B cell (primary cell): ENCODE results near the gene PAPPA. TPM values are rescaled to one million over a fixed set of nuclear protein-coding genes. Genes with fewer than 3 reads are reported as not detected.

Experiments
- ATAC-seq: fragments of 200-7000 bp; cut with Tn5 transposase; one replicate; pipeline ENCODE4 v1.10.0; 2021; ENCODE audit warnings: low read depth, mild to moderate bottlenecking, moderate number of reproducible peaks, moderate library complexity
- CTCF ChIA-PET: fragments of 350-600 bp; sonication (Branson Sonifier 250); formaldehyde crosslinking; loops from one replicate; lab custom pipeline; 2021; ENCODE audit warnings: antibody characterized with exemption, inconsistent platforms; lab: Charles Lee
- POLR2A ChIA-PET: fragments of 350-600 bp; sonication (Branson Sonifier 250); formaldehyde crosslinking; loops from one replicate; lab custom pipeline; 2021; ENCODE audit warnings: antibody characterized with exemption; lab: Charles Lee
- DNase-seq: peaks from one replicate; pipeline ENCODE4 v3.0.0; 2013
- H2AFZ ChIP-seq: 2 replicates; pipeline ENCODE4 v1.6.1; 2012; ENCODE audit warnings: mild to moderate bottlenecking, low read depth, low read length; ENCODE audit not compliant: insufficient read depth, poor library complexity, severe bottlenecking
- H3K27ac ChIP-seq, 2 donors: 1 replicate in 1 of 2; 2 replicates in 1 of 2; pipeline ENCODE4 v1.5.1; 2012 to 2013; ENCODE audit warnings: low read length in 2 of 2, mild to moderate bottlenecking in 2 of 2, moderate library complexity in 1 of 2
- H3K27me3 ChIP-seq, 4 experiments: fragments of 200-600 bp in 1 of 4; sonication (generic) in 1 of 4; replicated peaks in 1 of 4; 1 replicate in 2 of 4; 2 replicates in 2 of 4; pipeline versions ENCODE4 v1.6.1 to v1.7.0; 2013 to 2016; ENCODE audit warnings: low read length in 3 of 4, mild to moderate bottlenecking in 2 of 4, mixed read lengths in 1 of 4, moderate library complexity in 1 of 4; ENCODE audit not compliant: insufficient read depth in 4 of 4, control insufficient read depth in 3 of 4; ENCODE audit errors: control extremely low read depth in 1 of 4
- H3K36me3 ChIP-seq, 2 experiments: replicated peaks in 1 of 2; 1 replicate in 1 of 2; 2 replicates in 1 of 2; pipeline versions ENCODE4 v1.6.1 to v1.7.1; 2013; ENCODE audit warnings: low read length in 1 of 2; ENCODE audit not compliant: insufficient read depth in 2 of 2, control insufficient read depth in 1 of 2; ENCODE audit errors: control extremely low read depth in 1 of 2, extremely low read depth in 1 of 2
- H3K4me1 ChIP-seq, 2 donors: fragments of 200-600 bp in 1 of 2; sonication (generic) in 1 of 2; 1 replicate in 1 of 2; 2 replicates in 1 of 2; pipeline versions ENCODE4 v1.5.1 to v1.6.1; 2013 to 2017; ENCODE audit warnings: low read length in 2 of 2; ENCODE audit not compliant: control insufficient read depth in 2 of 2, insufficient read depth in 2 of 2
- H3K4me2 ChIP-seq: replicated peaks from 2 replicates; pipeline ENCODE3; 2012; ENCODE audit warnings: mild to moderate bottlenecking, low read depth, low read length; ENCODE audit not compliant: poor library complexity, severe bottlenecking
- H3K4me3 ChIP-seq, 5 experiments: fragments of 200-600 bp in 1 of 5; sonication (generic) in 1 of 5; 1 replicate in 3 of 5; 2 replicates in 2 of 5; pipeline versions ENCODE4 v1.5.1 to v1.7.0; 2011 to 2016; ENCODE audit warnings: low read length in 4 of 5, mild to moderate bottlenecking in 4 of 5, low read depth in 2 of 5, control low read depth in 1 of 5, moderate library complexity in 1 of 5; ENCODE audit not compliant: insufficient read depth in 1 of 5; ENCODE audit errors: control extremely low read depth in 1 of 5, extremely low read depth in 1 of 5
- H3K79me2 ChIP-seq: fragments of 200-600 bp; sonication (generic); one replicate; pipeline ENCODE4 v1.6.0; 2016; ENCODE audit warnings: low read length; ENCODE audit not compliant: control insufficient read depth, insufficient read depth
- H3K9ac ChIP-seq: fragments of 200-600 bp; sonication (generic); 2 replicates; pipeline ENCODE4 v1.6.1; 2017; ENCODE audit warnings: mild to moderate bottlenecking, low read length, moderate library complexity
- H3K9me3 ChIP-seq, 3 donors: one replicate each; pipeline versions ENCODE4 v1.6.1 to v1.7.1; 2013; ENCODE audit warnings: low read length in 2 of 3; ENCODE audit not compliant: control insufficient read depth in 2 of 3, insufficient read depth in 1 of 3; ENCODE audit errors: control extremely low read depth in 1 of 3
- H4K20me1 ChIP-seq: 2 replicates; pipeline ENCODE4 v1.6.0; 2012; ENCODE audit warnings: mild to moderate bottlenecking, low read length; ENCODE audit not compliant: insufficient read depth, control insufficient read depth, poor library complexity, severe bottlenecking
- H3K27ac Mint-ChIP-seq: one replicate; pipeline ENCODE4 v1.8.0; 2021; ENCODE audit warnings: mixed read lengths
- H3K27me3 Mint-ChIP-seq: one replicate; pipeline ENCODE4 v1.8.0; 2021; ENCODE audit warnings: mixed read lengths
- H3K4me1 Mint-ChIP-seq: one replicate; pipeline ENCODE4 v1.8.0; 2021; ENCODE audit warnings: mixed read lengths
- H3K4me3 Mint-ChIP-seq: one replicate; pipeline ENCODE4 v1.8.0; 2021; ENCODE audit warnings: mixed read lengths
- H3K9me3 Mint-ChIP-seq: one replicate; pipeline ENCODE4 v1.8.0; 2022; ENCODE audit warnings: mixed read lengths; ENCODE audit not compliant: insufficient read depth
- EZH2 ChIP-seq: IDR thresholded peaks from 2 replicates; pipeline ENCODE4 v1.6.1; 2012; ENCODE audit warnings: borderline replicate concordance, low read depth, mild to moderate bottlenecking, moderate library complexity, low read length; ENCODE audit not compliant: insufficient read depth, poor library complexity, severe bottlenecking
- WGBS: methylation state at CpG from one replicate; pipeline ENCODE4 v1.1.5; 2013; ENCODE audit warnings: missing lambda C conversion rate; ENCODE audit not compliant: insufficient coverage; 5-methylcytosine and 5-hydroxymethylcytosine counted together
- intact Hi-C: fragments of 100-400 bp; cut with micrococcal nuclease; formaldehyde crosslinking; loops from one replicate; pipeline ENCODE4 v1.10.0; 2022
- polyA plus RNA-seq: library from polyadenylated mRNA; depleted of rRNA; stranded (reverse); fragments of >200 nt; gene quantifications from 2 replicates; pipeline ENCODE4 v1.2.3, GENCODE V29; 2012
- total RNA-seq, 2 donors: library from RNA; stranded (reverse); fragments of 120-200 nt in 1 of 2; gene quantifications; 1 replicate in 1 of 2; 2 replicates in 1 of 2; pipeline versions ENCODE4 v1.2.3 to v1.2.4, GENCODE V29; 2013 to 2022
- TF ChIP-seq, protein P1 (sequence below): fragments of 200-600 bp; IDR thresholded peaks from one replicate; pipeline ENCODE4 v1.8.0; 2022; ENCODE audit warnings: antibody characterized with exemption, mild to moderate bottlenecking

The PAPPA gene
- total and polyA plus RNA-seq, 2 donors (not counting 1 experiment from before 2014, with no cell fraction given), result not detected

DNA sequence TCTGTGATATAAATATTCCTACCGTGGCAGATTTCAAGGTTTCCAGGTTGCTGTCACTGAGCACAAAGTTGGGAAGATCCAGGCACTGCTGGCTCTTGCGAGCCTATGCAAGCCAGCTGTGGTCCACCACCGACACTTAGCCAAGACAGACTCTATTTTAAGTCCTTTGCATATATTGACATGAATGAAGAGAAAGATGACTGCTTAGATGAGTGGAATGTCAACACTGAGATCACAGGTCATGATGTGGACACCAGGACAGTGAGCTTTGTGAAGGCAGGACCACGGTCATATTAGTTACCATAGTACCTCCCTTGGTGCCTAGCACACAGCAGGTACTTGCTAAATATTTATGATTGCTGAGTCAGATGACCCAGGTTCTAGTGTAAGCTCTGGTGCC is 217.0 kb downstream of the PAPPA start:
- Histone ChIP-seq H3K9ac (no peak overlapping the region), H3K79me2 (no peaks in the 10 kb centered on the region), H4K20me1 (no peaks in the 10 kb centered on the region), H3K4me3 (no peak overlapping the region), H3K4me1 (no peaks in the 10 kb centered on the region), H3K4me2 (no peak overlapping the region), H2AFZ (no peak overlapping the region), H3K27ac (no peak overlapping the region), H3K27me3 (no peaks in the 10 kb centered on the region), H3K36me3 (no peaks in the 10 kb centered on the region), H3K9me3 (peaks cover 0 to 3% (median 0%) of the 10 kb centered on the region in 3 donors)
- no peaks in the 10 kb centered on the region for H3K9me3 Mint-ChIP-seq
- CTCF ChIA-PET, result no interaction called here
- no peak for ATAC-seq
- POLR2A ChIA-PET, result no interaction called here
- WGBS, result 100% methylated on average over 2 of the region's 4 CpGs
- DNase-seq, result no peak
- intact Hi-C loops, result no loop called here
- H3K27me3 Mint-ChIP-seq, result no peaks in the 10 kb centered on the region
- H3K27ac Mint-ChIP-seq, result no peak overlapping the region
- H3K4me3 Mint-ChIP-seq, result no peak overlapping the region
- H3K4me1 Mint-ChIP-seq, result no peaks in the 10 kb centered on the region
- TF ChIP-seq EZH2, result no peak
- TF ChIP-seq, protein P1, sequence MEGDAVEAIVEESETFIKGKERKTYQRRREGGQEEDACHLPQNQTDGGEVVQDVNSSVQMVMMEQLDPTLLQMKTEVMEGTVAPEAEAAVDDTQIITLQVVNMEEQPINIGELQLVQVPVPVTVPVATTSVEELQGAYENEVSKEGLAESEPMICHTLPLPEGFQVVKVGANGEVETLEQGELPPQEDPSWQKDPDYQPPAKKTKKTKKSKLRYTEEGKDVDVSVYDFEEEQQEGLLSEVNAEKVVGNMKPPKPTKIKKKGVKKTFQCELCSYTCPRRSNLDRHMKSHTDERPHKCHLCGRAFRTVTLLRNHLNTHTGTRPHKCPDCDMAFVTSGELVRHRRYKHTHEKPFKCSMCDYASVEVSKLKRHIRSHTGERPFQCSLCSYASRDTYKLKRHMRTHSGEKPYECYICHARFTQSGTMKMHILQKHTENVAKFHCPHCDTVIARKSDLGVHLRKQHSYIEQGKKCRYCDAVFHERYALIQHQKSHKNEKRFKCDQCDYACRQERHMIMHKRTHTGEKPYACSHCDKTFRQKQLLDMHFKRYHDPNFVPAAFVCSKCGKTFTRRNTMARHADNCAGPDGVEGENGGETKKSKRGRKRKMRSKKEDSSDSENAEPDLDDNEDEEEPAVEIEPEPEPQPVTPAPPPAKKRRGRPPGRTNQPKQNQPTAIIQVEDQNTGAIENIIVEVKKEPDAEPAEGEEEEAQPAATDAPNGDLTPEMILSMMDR, result no peak

DNA sequence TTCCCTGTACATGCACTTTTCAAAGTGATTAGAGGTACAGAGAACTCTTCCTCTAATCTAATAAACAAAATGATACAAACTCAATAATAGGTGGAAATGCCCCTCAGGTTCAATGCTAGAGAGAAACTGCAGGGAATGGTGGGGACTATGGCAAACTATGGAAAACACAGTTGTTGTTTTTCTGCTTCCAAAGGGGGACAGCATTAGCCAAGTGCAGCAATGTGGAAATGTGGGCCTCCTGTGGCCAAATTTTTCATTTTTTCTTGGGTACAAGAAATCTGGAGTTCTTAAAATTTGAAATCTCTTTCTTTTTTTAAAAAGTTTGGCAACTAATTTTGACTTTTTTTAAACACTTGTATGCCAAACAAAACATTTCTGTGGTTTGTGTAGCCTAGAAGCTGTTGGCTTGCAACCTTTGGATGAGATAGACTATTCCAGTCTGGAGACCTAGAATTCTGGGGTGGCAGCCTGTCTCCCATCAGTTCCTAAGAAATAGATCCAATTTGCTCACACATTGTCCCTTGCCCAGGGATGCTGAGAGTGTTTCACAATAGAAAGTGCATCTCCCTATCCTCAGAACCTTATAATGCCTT is 218.6 kb downstream of the PAPPA start:
- DNase-seq, result no peak
- CTCF ChIA-PET, result no interaction called here
- H3K9me3 Mint-ChIP-seq, result no peaks in the 10 kb centered on the region
- Histone ChIP-seq H3K9me3 (peaks cover 0 to 3% (median 0%) of the 10 kb centered on the region in 3 donors), H3K36me3 (no peaks in the 10 kb centered on the region), H4K20me1 (no peaks in the 10 kb centered on the region), H3K4me1 (no peaks in the 10 kb centered on the region), H3K4me2 (no peak overlapping the region), H3K27ac (no peak overlapping the region), H3K4me3 (no peak overlapping the region), H2AFZ (no peak overlapping the region), H3K27me3 (no peaks in the 10 kb centered on the region), H3K9ac (no peak overlapping the region), H3K79me2 (no peaks in the 10 kb centered on the region)
- intact Hi-C loops, result no loop called here
- no peak for TF ChIP-seq EZH2
- TF ChIP-seq, protein P1, result no peak
- H3K4me1 Mint-ChIP-seq, result no peaks in the 10 kb centered on the region
- no peak overlapping the region for H3K4me3 Mint-ChIP-seq
- no peaks in the 10 kb centered on the region for H3K27me3 Mint-ChIP-seq
- ATAC-seq, result no peak
- POLR2A ChIA-PET, result no interaction called here
- H3K27ac Mint-ChIP-seq, result no peak overlapping the region
